ENCODE results near the gene CNTN5. TPM values are rescaled to one million over a fixed set of nuclear protein-coding genes. Genes with fewer than 3 reads are reported as not detected.

The CNTN5 gene
- total RNA-seq, 1 donor from 2014 or later = 0.15 TPM

- no peak overlapping the region for H3K4me3 Mint-ChIP-seq (ENCODE audit: unreplicated experiment)
- H3K27me3 Mint-ChIP-seq (ENCODE audit: unreplicated experiment) = no peaks in the 10 kb centered on the region
- no peaks in the 10 kb centered on the region for H3K36me3 Mint-ChIP-seq (ENCODE audit: low read depth, unreplicated experiment)
- no peak overlapping the region for H3K27ac Mint-ChIP-seq (ENCODE audit: unreplicated experiment)
- no peaks in the 10 kb centered on the region for H3K9me3 Mint-ChIP-seq (ENCODE audit: unreplicated experiment)
- no peaks in the 10 kb centered on the region for H3K4me1 Mint-ChIP-seq (ENCODE audit: unreplicated experiment)
- no peak for DNase-seq (ENCODE audit: low spot score)
- TF ChIP-seq CTCF (IDR thresholded peaks at IDR 0.05; ENCODE audit: unreplicated experiment) = no peak
Measured at GRCh38 chr11:100356035-100356434, 1335.3 kb downstream of the CNTN5 start.

GRCh38 chr11:100359281-100359680 lies 1338.5 kb downstream of the CNTN5 start:
- Mint-ChIP-seq H3K27ac (ENCODE audit: unreplicated experiment) (no peak overlapping the region), H3K4me3 (ENCODE audit: unreplicated experiment) (no peak overlapping the region), H3K9me3 (ENCODE audit: unreplicated experiment) (no peaks in the 10 kb centered on the region), H3K27me3 (ENCODE audit: unreplicated experiment) (no peaks in the 10 kb centered on the region), H3K36me3 (ENCODE audit: low read depth, unreplicated experiment) (no peaks in the 10 kb centered on the region), H3K4me1 (ENCODE audit: unreplicated experiment) (no peaks in the 10 kb centered on the region)
- no peak for TF ChIP-seq CTCF (IDR thresholded peaks at IDR 0.05; ENCODE audit: unreplicated experiment)
- DNase-seq (ENCODE audit: low spot score) = no peak

- no peaks in the 10 kb centered on the region for H3K9me3 Mint-ChIP-seq (ENCODE audit: unreplicated experiment)
- H3K36me3 Mint-ChIP-seq (ENCODE audit: low read depth, unreplicated experiment) = no peaks in the 10 kb centered on the region
- H3K27me3 Mint-ChIP-seq (ENCODE audit: unreplicated experiment) = no peaks in the 10 kb centered on the region
- H3K27ac Mint-ChIP-seq (ENCODE audit: unreplicated experiment) = no peak overlapping the region
- H3K4me3 Mint-ChIP-seq (ENCODE audit: unreplicated experiment) = no peak overlapping the region
- H3K4me1 Mint-ChIP-seq (ENCODE audit: unreplicated experiment) = no peaks in the 10 kb centered on the region
- DNase-seq (ENCODE audit: low spot score) = no peak
- TF ChIP-seq CTCF (IDR thresholded peaks at IDR 0.05; ENCODE audit: unreplicated experiment) = no peak
Measured at GRCh38 chr11:100367892-100368291, 1347.1 kb downstream of the CNTN5 start.

- H3K4me3 Mint-ChIP-seq (ENCODE audit: unreplicated experiment) = no peak overlapping the region
- no peak overlapping the region for H3K27ac Mint-ChIP-seq (ENCODE audit: unreplicated experiment)
- H3K4me1 Mint-ChIP-seq (ENCODE audit: unreplicated experiment) = no peaks in the 10 kb centered on the region
- H3K9me3 Mint-ChIP-seq (ENCODE audit: unreplicated experiment) = no peaks in the 10 kb centered on the region
- H3K36me3 Mint-ChIP-seq (ENCODE audit: low read depth, unreplicated experiment) = no peaks in the 10 kb centered on the region
- DNase-seq (ENCODE audit: low spot score) = no peak
- TF ChIP-seq CTCF (IDR thresholded peaks at IDR 0.05; ENCODE audit: unreplicated experiment) = no peak
- no peaks in the 10 kb centered on the region for H3K27me3 Mint-ChIP-seq (ENCODE audit: unreplicated experiment)
Measured at GRCh38 chr11:100383357-100383865, 1362.7 kb downstream of the CNTN5 start.

- H3K4me1 Mint-ChIP-seq (ENCODE audit: unreplicated experiment) = no peaks in the 10 kb centered on the region
- no peak overlapping the region for H3K4me3 Mint-ChIP-seq (ENCODE audit: unreplicated experiment)
- H3K27ac Mint-ChIP-seq (ENCODE audit: unreplicated experiment) = no peak overlapping the region
- no peak for DNase-seq (ENCODE audit: low spot score)
- no peaks in the 10 kb centered on the region for H3K9me3 Mint-ChIP-seq (ENCODE audit: unreplicated experiment)
- TF ChIP-seq CTCF (IDR thresholded peaks at IDR 0.05; ENCODE audit: unreplicated experiment) = no peak
- no peaks in the 10 kb centered on the region for H3K36me3 Mint-ChIP-seq (ENCODE audit: low read depth, unreplicated experiment)
- no peaks in the 10 kb centered on the region for H3K27me3 Mint-ChIP-seq (ENCODE audit: unreplicated experiment)
Measured at GRCh38 chr11:100396266-100396665, 1375.5 kb downstream of the CNTN5 start.

All from endothelial cell (in vitro differentiated cells).